ELF-1 (cell line): ENCODE results near the gene CYP4V2.

Experiments
- DNase-seq: peaks from one replicate; pipeline ENCODE4 v3.0.0-alpha.2; 2016; ENCODE audit warnings: low read depth, low spot score

Gene CYP4V2

GRCh38 chr4:186188107-186188506, 3.3 kb upstream of the CYP4V2 start:
- no peak for DNase-seq

GRCh38 chr4:186189656-186190055, 1.7 kb upstream of the CYP4V2 start:
- no peak for DNase-seq

- peak; percentile 56 for DNase-seq
Measured at GRCh38 chr4:186190581-186191199, 677 bp upstream of the CYP4V2 start.

GRCh38 chr4:186192066-186192612, 772 bp downstream of the CYP4V2 start:
- DNase-seq, result peak; percentile 72

- DNase-seq, result no peak
Measured at GRCh38 chr4:186193851-186194250, 2.5 kb downstream of the CYP4V2 start.

GRCh38 chr4:186196063-186196462, 4.7 kb downstream of the CYP4V2 start:
- DNase-seq, result no peak

GRCh38 chr4:186200516-186200915, 9.1 kb downstream of the CYP4V2 start:
- DNase-seq, result no peak

- DNase-seq, result no peak
Measured at GRCh38 chr4:186201010-186201409, 9.6 kb downstream of the CYP4V2 start.

GRCh38 chr4:186201535-186202230, 10.3 kb downstream of the CYP4V2 start:
- peak; percentile 37 for DNase-seq

GRCh38 chr4:186202490-186203140, 11.2 kb downstream of the CYP4V2 start:
- DNase-seq, result no peak

- DNase-seq, result no peak
Measured at GRCh38 chr4:186203406-186203805, 12.0 kb downstream of the CYP4V2 start.

- peak; percentile 85 for DNase-seq
Measured at GRCh38 chr4:186204103-186204559, 12.8 kb downstream of the CYP4V2 start.

- no peak for DNase-seq
Measured at GRCh38 chr4:186204686-186205085, 13.3 kb downstream of the CYP4V2 start.

- no peak for DNase-seq
Measured at GRCh38 chr4:186205156-186205555, 13.8 kb downstream of the CYP4V2 start.

- DNase-seq, result no peak
Measured at GRCh38 chr4:186216465-186217024, 25.2 kb downstream of the CYP4V2 start.

- no peak for DNase-seq
Measured at GRCh38 chr4:186217733-186218293, 26.4 kb downstream of the CYP4V2 start.

- DNase-seq, result no peak
Measured at GRCh38 chr4:186221624-186222023, 30.3 kb downstream of the CYP4V2 start.

- DNase-seq, result no peak
Measured at GRCh38 chr4:186225848-186226247, 34.5 kb downstream of the CYP4V2 start.

GRCh38 chr4:186226521-186227189, 35.3 kb downstream of the CYP4V2 start:
- DNase-seq, result no peak

- DNase-seq, result no peak
Measured at GRCh38 chr4:186227221-186227620, 35.9 kb downstream of the CYP4V2 start, which contains the start of gene KLKB1. TSS of gene KLKB1 (plus strand) at chr4:186227507. CDS start at chr4:186228196, 689 bp downstream.
